ENCODE measurements around the gene CCNG2. TPM values are rescaled to one million over a fixed set of nuclear protein-coding genes. Genes with fewer than 3 reads are reported as not detected.

Gene CCNG2
- total and polyA plus RNA-seq, 2 of the 13 experiments (the other 11 are each of a cell fraction or from before 2014, with no cell fraction given), result 3.9 to 11.5 TPM

- Histone ChIP-seq H3K4me1 (ENCODE audit: insufficient read depth, low read length) (no peaks in the 10 kb centered on the region), H3K27me3 (ENCODE audit: control insufficient read depth in 1 of 2, insufficient read depth in 2 of 2, low read length in 2 of 2) (0 out of 5 replicates have a peak, but pooled peaks cover 0 to 4% of the 10 kb centered on the region in 2 experiments), H4K20me1 (ENCODE audit: insufficient read depth, low read length) (no peaks in the 10 kb centered on the region), H3K9ac (ENCODE audit: insufficient read depth, low read depth, low read length) (no peak overlapping the region), H3K79me2 (ENCODE audit: insufficient read depth, low read length) (no peaks in the 10 kb centered on the region), H3K27ac (ENCODE audit: extremely low read length, insufficient read depth, low read length) (no peak overlapping the region), H3K4me2 (ENCODE audit: low read depth, low read length) (no peak overlapping the region), H2AFZ (ENCODE audit: low read length) (no peak overlapping the region), H3K4me3 (replicated peaks in 1 of 3; ENCODE audit: insufficient read depth in 1 of 3, low read depth in 2 of 3, low read length in 3 of 3) (no peak overlapping the region), H3K36me3 (replicated peaks in 1 of 2; ENCODE audit: control insufficient read depth in 1 of 2, insufficient read depth in 2 of 2, low read length in 2 of 2) (no peaks in the 10 kb centered on the region), H3K9me3 (ENCODE audit: low read length) (no peaks in the 10 kb centered on the region)
- ChIA-PET CTCF (ENCODE audit: low intra/inter-chr PET ratio, low total read pairs) (no interaction called here), POLR2A (no interaction called here)
- BruUV-seq (replicated peaks), result no TSS peak
- in situ Hi-C loops (cut with HindIII; ENCODE audit: extremely low pct_ligation_motif_present, low pct_unique_long_range_greater_than_20kb) (no loop called here), intact Hi-C loops (cut with micrococcal nuclease; ENCODE audit: unreplicated experiment) (no loop called here)
- DNase-seq (ENCODE audit: low spot score) (no peak), FAIRE-seq (no peak), ATAC-seq (no peak)
- no peak for TF ChIP-seq KMT2B (CRISPR knock-in tag; IDR thresholded peaks at IDR 0.05)
- TF ChIP-seq ZNF260 (CRISPR knock-in tag; IDR thresholded peaks at IDR 0.05; ENCODE audit: borderline replicate concordance, low read depth), result no peak
- TF ChIP-seq MAX (IDR thresholded peaks at IDR 0.05), result no peak
- TF ChIP-seq TSC22D2 (CRISPR knock-in tag; IDR thresholded peaks at IDR 0.05; ENCODE audit: borderline replicate concordance), result no peak
- no peak for TF ChIP-seq GLI4 (CRISPR knock-in tag; IDR thresholded peaks at IDR 0.05; ENCODE audit: borderline replicate concordance)
Observed at GRCh38 chr4:77185686-77186085, 28.7 kb downstream of the CCNG2 start.

GRCh38 chr4:77187322-77187721 is 30.3 kb downstream of the CCNG2 start:
- no peak for DNase-seq (ENCODE audit: low spot score)
- Histone ChIP-seq H3K9ac (ENCODE audit: insufficient read depth, low read depth, low read length) (no peak overlapping the region), H3K27ac (ENCODE audit: extremely low read length, insufficient read depth, low read length) (no peak overlapping the region), H3K9me3 (ENCODE audit: low read length) (no peaks in the 10 kb centered on the region), H3K4me3 (replicated peaks in 1 of 3; ENCODE audit: insufficient read depth in 1 of 3, low read depth in 2 of 3, low read length in 3 of 3) (no peak overlapping the region), H3K4me2 (ENCODE audit: low read depth, low read length) (no peak overlapping the region), H3K36me3 (replicated peaks in 1 of 2; ENCODE audit: control insufficient read depth in 1 of 2, insufficient read depth in 2 of 2, low read length in 2 of 2) (no peaks in the 10 kb centered on the region), H3K4me1 (ENCODE audit: insufficient read depth, low read length) (no peaks in the 10 kb centered on the region), H4K20me1 (ENCODE audit: insufficient read depth, low read length) (no peaks in the 10 kb centered on the region), H2AFZ (ENCODE audit: low read length) (no peak overlapping the region), H3K27me3 (ENCODE audit: control insufficient read depth in 1 of 2, insufficient read depth in 2 of 2, low read length in 2 of 2) (0 out of 5 replicates have a peak, but pooled peaks cover 0 to 4% of the 10 kb centered on the region in 2 experiments), H3K79me2 (ENCODE audit: insufficient read depth, low read length) (no peaks in the 10 kb centered on the region)
- FAIRE-seq, result no peak
- intact Hi-C loops (cut with micrococcal nuclease; ENCODE audit: unreplicated experiment), result no loop called here
- ChIA-PET POLR2A (no interaction called here), CTCF (ENCODE audit: low intra/inter-chr PET ratio, low total read pairs) (no interaction called here)
- no TSS peak for BruUV-seq (replicated peaks)
- no peak for ATAC-seq
- 27% methylated on average over 2 of the region's 2 CpGs for WGBS (ENCODE audit: low lambda C conversion rate)
- TF ChIP-seq ZNF333 (CRISPR knock-in tag; IDR thresholded peaks at IDR 0.05; ENCODE audit: borderline replicate concordance) (no peak), TFAP4 (IDR thresholded peaks at IDR 0.05; ENCODE audit: borderline replicate concordance, low read depth) (no peak), ISX (CRISPR knock-in tag; conservative IDR thresholded peaks at IDR 0.05) (no peak), NFE2 (CRISPR knock-in tag; IDR thresholded peaks at IDR 0.05) (no peak), ZSCAN30 (CRISPR knock-in tag; IDR thresholded peaks at IDR 0.05) (no peak), ZNF124 (CRISPR knock-in tag; IDR thresholded peaks at IDR 0.05) (no peak), KDM6A (CRISPR knock-in tag; IDR thresholded peaks at IDR 0.05; ENCODE audit: low read depth) (no peak), REXO4 (CRISPR knock-in tag; IDR thresholded peaks at IDR 0.05; ENCODE audit: borderline replicate concordance) (no peak), HCFC1 (IDR thresholded peaks at IDR 0.05; ENCODE audit: low read depth, low read length) (no peak)
- in situ Hi-C loops (cut with HindIII; ENCODE audit: extremely low pct_ligation_motif_present, low pct_unique_long_range_greater_than_20kb), result no loop called here

Data from HepG2 (cell line).